Measurements from ENCODE around the gene MTIF2. TPM values are rescaled to one million over a fixed set of nuclear protein-coding genes. Genes with fewer than 3 reads are reported as not detected.

Gene MTIF2
- total and polyA plus RNA-seq, 9 of the 15 experiments (the other 6 are each of a cell fraction or from before 2014, with no cell fraction given) = 58.7 to 143 (median 105) TPM

DNA sequence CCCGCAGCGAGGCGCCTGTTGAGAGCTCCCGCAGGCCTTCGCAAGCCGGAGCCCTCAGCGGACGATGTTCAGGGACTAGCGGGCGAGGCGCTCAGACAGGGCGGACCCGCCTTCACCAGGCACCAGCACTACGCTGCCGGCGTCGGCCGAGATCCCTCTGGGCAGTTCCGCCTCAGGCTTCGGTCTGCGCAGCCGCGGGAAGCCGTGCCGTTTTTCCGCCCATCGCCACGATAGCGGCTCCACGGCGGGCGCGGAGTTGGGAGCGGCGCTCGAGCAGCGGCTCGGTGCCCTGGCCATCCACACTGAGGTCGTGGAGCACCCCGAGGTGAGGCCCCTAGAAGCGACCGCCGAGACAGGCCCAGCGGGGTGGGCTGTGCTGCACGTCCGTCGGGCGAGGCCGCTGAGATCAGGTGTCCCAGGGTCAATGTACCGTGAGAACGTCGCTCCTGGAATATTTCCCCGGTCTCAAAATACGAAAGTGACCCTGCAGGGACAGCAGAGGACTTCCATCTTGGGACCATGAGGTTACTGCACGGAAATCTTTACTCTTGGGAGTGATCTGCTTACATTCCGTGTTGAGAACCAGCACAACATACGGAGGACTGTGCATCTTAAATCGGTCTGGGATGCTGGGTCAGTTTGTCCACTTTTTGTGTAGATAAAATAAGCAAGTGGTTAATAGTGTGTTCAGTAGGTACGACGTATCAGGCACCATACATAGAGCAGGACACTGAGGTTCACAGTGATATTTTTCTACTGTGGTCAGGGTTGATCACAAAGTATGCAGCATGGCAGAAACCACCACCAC is 13.3 kb upstream of the MTIF2 start (continued):
- peak; percentile 87 for TF ChIP-seq LCOR (CRISPR knock-in tag; IDR thresholded peaks at IDR 0.05)
- TF ChIP-seq, protein P1, sequence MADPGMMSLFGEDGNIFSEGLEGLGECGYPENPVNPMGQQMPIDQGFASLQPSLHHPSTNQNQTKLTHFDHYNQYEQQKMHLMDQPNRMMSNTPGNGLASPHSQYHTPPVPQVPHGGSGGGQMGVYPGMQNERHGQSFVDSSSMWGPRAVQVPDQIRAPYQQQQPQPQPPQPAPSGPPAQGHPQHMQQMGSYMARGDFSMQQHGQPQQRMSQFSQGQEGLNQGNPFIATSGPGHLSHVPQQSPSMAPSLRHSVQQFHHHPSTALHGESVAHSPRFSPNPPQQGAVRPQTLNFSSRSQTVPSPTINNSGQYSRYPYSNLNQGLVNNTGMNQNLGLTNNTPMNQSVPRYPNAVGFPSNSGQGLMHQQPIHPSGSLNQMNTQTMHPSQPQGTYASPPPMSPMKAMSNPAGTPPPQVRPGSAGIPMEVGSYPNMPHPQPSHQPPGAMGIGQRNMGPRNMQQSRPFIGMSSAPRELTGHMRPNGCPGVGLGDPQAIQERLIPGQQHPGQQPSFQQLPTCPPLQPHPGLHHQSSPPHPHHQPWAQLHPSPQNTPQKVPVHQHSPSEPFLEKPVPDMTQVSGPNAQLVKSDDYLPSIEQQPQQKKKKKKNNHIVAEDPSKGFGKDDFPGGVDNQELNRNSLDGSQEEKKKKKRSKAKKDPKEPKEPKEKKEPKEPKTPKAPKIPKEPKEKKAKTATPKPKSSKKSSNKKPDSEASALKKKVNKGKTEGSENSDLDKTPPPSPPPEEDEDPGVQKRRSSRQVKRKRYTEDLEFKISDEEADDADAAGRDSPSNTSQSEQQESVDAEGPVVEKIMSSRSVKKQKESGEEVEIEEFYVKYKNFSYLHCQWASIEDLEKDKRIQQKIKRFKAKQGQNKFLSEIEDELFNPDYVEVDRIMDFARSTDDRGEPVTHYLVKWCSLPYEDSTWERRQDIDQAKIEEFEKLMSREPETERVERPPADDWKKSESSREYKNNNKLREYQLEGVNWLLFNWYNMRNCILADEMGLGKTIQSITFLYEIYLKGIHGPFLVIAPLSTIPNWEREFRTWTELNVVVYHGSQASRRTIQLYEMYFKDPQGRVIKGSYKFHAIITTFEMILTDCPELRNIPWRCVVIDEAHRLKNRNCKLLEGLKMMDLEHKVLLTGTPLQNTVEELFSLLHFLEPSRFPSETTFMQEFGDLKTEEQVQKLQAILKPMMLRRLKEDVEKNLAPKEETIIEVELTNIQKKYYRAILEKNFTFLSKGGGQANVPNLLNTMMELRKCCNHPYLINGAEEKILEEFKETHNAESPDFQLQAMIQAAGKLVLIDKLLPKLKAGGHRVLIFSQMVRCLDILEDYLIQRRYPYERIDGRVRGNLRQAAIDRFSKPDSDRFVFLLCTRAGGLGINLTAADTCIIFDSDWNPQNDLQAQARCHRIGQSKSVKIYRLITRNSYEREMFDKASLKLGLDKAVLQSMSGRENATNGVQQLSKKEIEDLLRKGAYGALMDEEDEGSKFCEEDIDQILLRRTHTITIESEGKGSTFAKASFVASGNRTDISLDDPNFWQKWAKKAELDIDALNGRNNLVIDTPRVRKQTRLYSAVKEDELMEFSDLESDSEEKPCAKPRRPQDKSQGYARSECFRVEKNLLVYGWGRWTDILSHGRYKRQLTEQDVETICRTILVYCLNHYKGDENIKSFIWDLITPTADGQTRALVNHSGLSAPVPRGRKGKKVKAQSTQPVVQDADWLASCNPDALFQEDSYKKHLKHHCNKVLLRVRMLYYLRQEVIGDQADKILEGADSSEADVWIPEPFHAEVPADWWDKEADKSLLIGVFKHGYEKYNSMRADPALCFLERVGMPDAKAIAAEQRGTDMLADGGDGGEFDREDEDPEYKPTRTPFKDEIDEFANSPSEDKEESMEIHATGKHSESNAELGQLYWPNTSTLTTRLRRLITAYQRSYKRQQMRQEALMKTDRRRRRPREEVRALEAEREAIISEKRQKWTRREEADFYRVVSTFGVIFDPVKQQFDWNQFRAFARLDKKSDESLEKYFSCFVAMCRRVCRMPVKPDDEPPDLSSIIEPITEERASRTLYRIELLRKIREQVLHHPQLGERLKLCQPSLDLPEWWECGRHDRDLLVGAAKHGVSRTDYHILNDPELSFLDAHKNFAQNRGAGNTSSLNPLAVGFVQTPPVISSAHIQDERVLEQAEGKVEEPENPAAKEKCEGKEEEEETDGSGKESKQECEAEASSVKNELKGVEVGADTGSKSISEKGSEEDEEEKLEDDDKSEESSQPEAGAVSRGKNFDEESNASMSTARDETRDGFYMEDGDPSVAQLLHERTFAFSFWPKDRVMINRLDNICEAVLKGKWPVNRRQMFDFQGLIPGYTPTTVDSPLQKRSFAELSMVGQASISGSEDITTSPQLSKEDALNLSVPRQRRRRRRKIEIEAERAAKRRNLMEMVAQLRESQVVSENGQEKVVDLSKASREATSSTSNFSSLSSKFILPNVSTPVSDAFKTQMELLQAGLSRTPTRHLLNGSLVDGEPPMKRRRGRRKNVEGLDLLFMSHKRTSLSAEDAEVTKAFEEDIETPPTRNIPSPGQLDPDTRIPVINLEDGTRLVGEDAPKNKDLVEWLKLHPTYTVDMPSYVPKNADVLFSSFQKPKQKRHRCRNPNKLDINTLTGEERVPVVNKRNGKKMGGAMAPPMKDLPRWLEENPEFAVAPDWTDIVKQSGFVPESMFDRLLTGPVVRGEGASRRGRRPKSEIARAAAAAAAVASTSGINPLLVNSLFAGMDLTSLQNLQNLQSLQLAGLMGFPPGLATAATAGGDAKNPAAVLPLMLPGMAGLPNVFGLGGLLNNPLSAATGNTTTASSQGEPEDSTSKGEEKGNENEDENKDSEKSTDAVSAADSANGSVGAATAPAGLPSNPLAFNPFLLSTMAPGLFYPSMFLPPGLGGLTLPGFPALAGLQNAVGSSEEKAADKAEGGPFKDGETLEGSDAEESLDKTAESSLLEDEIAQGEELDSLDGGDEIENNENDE (IDR thresholded peaks at IDR 0.05; ENCODE audit: low read depth, low read length) = no peak
- no peak for TF ChIP-seq PURB (CRISPR knock-in tag; IDR thresholded peaks at IDR 0.05; ENCODE audit: low read depth)
- peak in 1 of 2 experiments; percentile 54; a peak in 2 of 4 replicates for TF ChIP-seq TBL1XR1 (IDR thresholded peaks at IDR 0.05; ENCODE audit: low read length in 2 of 2)
- no peak for TF ChIP-seq NCOA2 (IDR thresholded peaks at IDR 0.05; ENCODE audit: partially characterized antibody in 2 of 2)
- peak; percentile 52; the same call in 1 of the 2 replicates for TF ChIP-seq FOXK1 (CRISPR knock-in tag; IDR thresholded peaks at IDR 0.05; ENCODE audit: borderline replicate concordance)
- no peak for TF ChIP-seq SREBF2 (CRISPR knock-in tag; IDR thresholded peaks at IDR 0.05)
- peak; percentile 58 for TF ChIP-seq CREM (IDR thresholded peaks at IDR 0.05; ENCODE audit: low read depth)
- peak; percentile 95 to 96 for TF ChIP-seq NRF1 (conservative IDR thresholded peaks at IDR 0.05 in 1 of 2, IDR thresholded peaks at IDR 0.05 in 1 of 2)
- TF ChIP-seq RB1 (IDR thresholded peaks at IDR 0.05; ENCODE audit: low read depth) = peak; percentile 67
- no peak for TF ChIP-seq ZNF133 (CRISPR knock-in tag; IDR thresholded peaks at IDR 0.05)
- no peak for TF ChIP-seq NR4A1 (CRISPR knock-in tag; IDR thresholded peaks at IDR 0.05)
- peak; percentile 52; the same call in 1 of the 2 replicates for TF ChIP-seq NR4A1 (tag; IDR thresholded peaks at IDR 0.05)
- peak; percentile 89 for TF ChIP-seq SUPT5H (IDR thresholded peaks at IDR 0.05)
- TF ChIP-seq ARID2 (IDR thresholded peaks at IDR 0.05) = no peak
- peak; percentile 99 for TF ChIP-seq POLR2G (IDR thresholded peaks at IDR 0.05; ENCODE audit: low read depth, low read length)
- no peak for TF ChIP-seq ZNF79 (CRISPR knock-in tag; IDR thresholded peaks at IDR 0.05; ENCODE audit: low read depth)
